ENCODE data around the gene KLF16.
A peak's percentile ranks its signal among the peaks of the same experiment; 100 is the strongest.
"Not testable (repeated sequence)": the region's sequence is repeated elsewhere in the genome, so short reads cannot be mapped to it uniquely, and the experiment has no call there.

The KLF16 gene

GRCh38 chr19:1883784-1884183 lies 20.4 kb upstream of the KLF16 start:
- DNase-seq: no peak

- DNase-seq: no peak
These were observed 19.7 kb upstream of the KLF16 start for GRCh38 chr19:1882786-1883692.

GRCh38 chr19:1882089-1882785 lies 18.9 kb upstream of the KLF16 start:
- no peak for DNase-seq

- not testable (repeated sequence) for DNase-seq
These were observed 18.2 kb upstream of the KLF16 start for GRCh38 chr19:1881393-1882088.

- DNase-seq: no peak
These were observed 17.4 kb upstream of the KLF16 start for GRCh38 chr19:1880611-1881392.

- not testable (repeated sequence) for DNase-seq
These were observed 16.6 kb upstream of the KLF16 start for GRCh38 chr19:1879982-1880381.

- DNase-seq: not testable (repeated sequence)
These were observed 15.2 kb upstream of the KLF16 start for GRCh38 chr19:1878583-1878982.

- DNase-seq: not testable (repeated sequence)
These were observed 13.9 kb upstream of the KLF16 start for GRCh38 chr19:1877280-1877660.

- not testable (repeated sequence) for DNase-seq
These were observed 13.3 kb upstream of the KLF16 start for GRCh38 chr19:1876496-1877279.

- peak; percentile 71 for DNase-seq
These were observed 12.5 kb upstream of the KLF16 start for GRCh38 chr19:1875646-1876495.

GRCh38 chr19:1875265-1875645 lies 11.9 kb upstream of the KLF16 start:
- DNase-seq: not testable (repeated sequence)

GRCh38 chr19:1874554-1875185 lies 11.3 kb upstream of the KLF16 start:
- no peak for DNase-seq

GRCh38 chr19:1873524-1874473 lies 10.4 kb upstream of the KLF16 start:
- peak; percentile 32 for DNase-seq

- DNase-seq: no peak
These were observed 9.6 kb upstream of the KLF16 start for GRCh38 chr19:1872807-1873523.

GRCh38 chr19:1871630-1872029 lies 8.3 kb upstream of the KLF16 start:
- DNase-seq: no peak

- no peak for DNase-seq
These were observed 7.8 kb upstream of the KLF16 start for GRCh38 chr19:1871140-1871597.

GRCh38 chr19:1868971-1869370 lies 5.6 kb upstream of the KLF16 start:
- DNase-seq: no peak

- no peak for DNase-seq
These were observed 4.0 kb upstream of the KLF16 start for GRCh38 chr19:1867349-1867724.
